ENCODE data around the gene EPN3.

EPN3 gene

DNA sequence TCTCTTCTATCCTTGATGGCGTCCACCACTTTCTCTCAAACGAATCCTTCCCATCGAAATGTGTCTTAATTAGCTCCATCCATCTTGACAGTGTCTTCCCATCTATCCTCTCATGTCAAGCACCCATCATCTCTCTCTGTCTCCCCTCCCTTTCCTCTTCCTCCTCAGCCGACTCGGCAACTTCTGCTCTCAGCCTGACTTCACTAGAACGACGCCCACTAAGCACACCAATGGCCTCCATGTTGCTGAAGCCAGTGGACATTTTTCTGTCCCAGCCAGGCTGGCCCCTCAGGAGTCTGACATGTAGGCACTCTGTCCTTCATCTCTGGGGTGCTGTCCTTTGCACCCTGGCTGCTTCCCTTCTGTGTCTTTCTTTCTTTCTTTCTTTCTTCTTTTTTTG is 12.0 kb downstream of the EPN3 start:
- no peak for DNase-seq
- in situ Hi-C loops (cut with MboI; ENCODE audit: low pct_unique_long_range_greater_than_20kb, low sequenced_read_pairs) = no loop called here

DNA sequence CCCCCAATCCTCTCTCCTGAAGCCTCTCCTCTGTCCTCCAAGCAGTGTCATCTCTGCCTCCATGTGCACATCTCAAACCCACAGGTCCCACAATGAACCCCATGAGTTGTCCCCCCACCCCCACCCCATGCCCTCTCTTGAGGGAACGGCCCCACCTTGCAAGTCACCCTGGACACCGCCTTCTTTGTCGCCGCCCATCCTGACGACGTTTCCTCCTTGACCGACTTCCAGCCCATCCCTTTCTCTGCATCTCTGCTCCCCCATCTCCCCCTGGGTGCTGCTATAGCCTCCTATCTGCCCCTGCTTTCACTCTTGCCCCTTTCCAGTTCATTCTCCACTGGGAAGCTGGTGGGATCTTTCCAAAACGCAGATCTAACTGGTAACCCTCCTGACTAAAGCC is 12.8 kb downstream of the EPN3 start:
- in situ Hi-C loops (cut with MboI; ENCODE audit: low pct_unique_long_range_greater_than_20kb, low sequenced_read_pairs) = no loop called here
- DNase-seq = no peak

DNA sequence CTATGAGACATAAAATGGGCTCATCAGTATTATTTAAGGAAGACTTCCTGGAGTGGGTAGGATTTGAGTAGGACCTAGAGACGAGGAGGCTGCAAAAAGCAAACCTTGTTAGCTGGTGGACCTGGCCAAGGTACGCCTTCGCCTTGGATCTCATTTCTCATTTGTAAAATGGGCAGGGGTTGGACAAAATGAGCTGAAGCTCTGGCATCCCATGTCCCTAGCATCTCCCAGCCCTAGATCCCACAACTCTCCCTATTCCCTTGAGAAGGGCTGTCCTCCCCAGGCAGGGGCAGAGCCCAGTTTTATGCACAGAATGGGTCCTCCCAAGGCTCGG is 14.1 kb downstream of the EPN3 start:
- in situ Hi-C loops (cut with MboI; ENCODE audit: low pct_unique_long_range_greater_than_20kb, low sequenced_read_pairs) = no loop called here
- DNase-seq = no peak

DNA sequence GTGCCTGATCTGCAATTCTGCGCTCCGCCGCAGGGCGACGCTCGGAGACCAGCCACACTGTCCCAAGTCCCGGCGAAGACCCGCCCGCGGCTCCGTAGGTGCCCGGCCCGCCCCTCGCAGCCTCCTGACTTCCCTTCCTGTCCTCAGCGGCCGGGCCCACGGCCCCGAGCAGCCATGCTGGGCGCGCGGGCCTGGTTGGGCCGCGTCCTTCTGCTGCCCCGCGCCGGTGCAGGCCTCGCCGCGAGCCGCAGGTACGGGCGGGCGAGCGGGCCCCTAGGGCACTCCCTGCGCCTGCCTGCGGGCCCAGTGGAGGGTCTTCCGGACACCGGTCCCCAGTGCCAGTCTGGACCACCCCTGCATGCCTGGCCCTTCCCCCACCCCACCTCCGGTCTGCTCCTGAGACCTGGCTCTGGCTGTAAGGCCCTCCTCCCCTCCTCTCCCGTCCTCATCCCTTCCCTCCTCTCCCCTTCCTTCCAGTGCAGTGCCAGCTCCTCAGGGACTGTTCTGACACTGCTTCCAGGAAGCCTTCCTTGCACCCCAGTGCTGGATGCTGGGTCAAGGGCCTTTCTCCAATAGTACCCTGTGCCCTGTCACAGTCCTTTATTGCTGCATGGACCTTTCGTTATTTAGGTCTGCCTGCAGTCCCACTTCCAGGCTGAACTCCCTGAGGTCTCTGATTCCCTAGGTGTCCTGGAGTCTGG is 14.7 kb downstream of the EPN3 start, which contains the start of gene SPATA20:
Gene SPATA20, plus strand, starts transcription at position 140 of the 701 bp plus-strand sequence. Its CDS starts 35 bp downstream, at position 175.
- in situ Hi-C loops (cut with MboI; ENCODE audit: low pct_unique_long_range_greater_than_20kb, low sequenced_read_pairs) = no loop called here

DNA sequence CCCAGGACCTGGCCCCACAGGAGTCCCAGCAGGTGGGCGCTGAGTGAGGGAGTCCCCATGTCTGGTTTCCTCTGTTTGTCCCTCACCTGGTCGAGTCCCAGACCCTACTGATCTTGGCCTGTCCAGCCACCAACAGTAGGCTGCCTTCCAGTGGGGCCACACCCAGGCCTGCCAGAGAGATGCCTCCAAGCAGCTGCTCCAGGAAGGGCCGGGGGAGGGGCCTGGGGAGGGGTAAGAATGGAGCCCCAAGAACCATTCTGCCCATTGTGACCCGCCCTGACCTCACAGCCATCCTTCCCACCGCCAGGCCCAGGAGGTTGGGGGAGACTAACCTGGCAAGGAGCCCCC is 15.2 kb downstream of the EPN3 start:
- in situ Hi-C loops (cut with MboI; ENCODE audit: low pct_unique_long_range_greater_than_20kb, low sequenced_read_pairs) = no loop called here
- DNase-seq = no peak

More for the DNA sequence above, 14.7 kb downstream of the EPN3 start, which contains the start of gene SPATA20:
- peak; percentile 94 for DNase-seq

DNA sequence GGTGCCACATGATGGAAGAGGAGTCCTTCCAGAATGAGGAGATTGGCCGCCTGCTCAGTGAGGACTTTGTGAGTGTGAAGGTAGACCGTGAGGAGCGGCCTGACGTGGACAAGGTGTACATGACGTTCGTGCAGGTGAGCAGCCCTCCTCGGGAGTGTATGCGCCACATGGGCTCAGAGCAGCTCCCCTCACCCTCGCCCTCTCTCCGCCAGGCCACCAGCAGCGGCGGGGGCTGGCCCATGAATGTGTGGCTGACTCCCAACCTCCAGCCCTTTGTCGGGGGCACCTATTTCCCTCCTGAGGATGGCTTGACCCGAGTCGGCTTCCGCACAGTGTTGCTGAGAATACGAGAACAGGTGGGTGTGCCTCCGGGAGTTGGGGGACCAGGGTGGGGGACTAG is 16.3 kb downstream of the EPN3 start:
- in situ Hi-C loops (cut with MboI; ENCODE audit: low pct_unique_long_range_greater_than_20kb, low sequenced_read_pairs) = no loop called here
- no peak for DNase-seq

DNA sequence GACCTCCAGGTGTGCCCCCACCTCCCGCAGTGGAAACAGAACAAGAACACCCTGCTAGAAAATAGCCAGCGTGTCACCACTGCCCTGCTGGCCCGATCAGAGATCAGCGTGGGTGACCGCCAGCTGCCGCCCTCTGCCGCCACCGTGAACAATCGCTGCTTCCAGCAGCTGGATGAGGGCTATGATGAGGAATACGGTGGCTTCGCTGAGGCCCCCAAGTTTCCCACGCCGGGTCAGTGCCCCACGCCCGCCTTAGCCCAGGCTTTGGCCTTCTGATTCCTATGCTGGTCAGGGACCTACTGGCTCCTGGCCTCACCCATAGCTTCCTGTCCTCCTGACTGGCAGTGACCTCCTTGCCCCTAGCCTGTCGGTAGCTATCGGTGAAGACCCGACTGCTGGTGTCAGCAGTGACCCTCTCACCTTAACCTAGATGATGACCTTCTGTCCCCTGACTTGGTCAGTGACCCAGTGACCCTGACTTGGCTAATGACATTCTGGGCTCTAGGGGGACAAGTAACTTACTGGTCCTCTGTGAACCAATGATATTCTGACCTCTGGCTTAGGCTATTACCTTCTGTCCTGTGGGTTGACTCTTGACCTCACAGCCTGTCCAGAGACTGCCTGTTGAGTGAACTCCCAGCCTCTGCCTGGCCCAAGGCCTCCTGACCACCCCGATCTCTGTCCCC is 16.9 kb downstream of the EPN3 start:
- in situ Hi-C loops (cut with MboI; ENCODE audit: low pct_unique_long_range_greater_than_20kb, low sequenced_read_pairs) = no loop called here
- DNase-seq = no peak

DNA sequence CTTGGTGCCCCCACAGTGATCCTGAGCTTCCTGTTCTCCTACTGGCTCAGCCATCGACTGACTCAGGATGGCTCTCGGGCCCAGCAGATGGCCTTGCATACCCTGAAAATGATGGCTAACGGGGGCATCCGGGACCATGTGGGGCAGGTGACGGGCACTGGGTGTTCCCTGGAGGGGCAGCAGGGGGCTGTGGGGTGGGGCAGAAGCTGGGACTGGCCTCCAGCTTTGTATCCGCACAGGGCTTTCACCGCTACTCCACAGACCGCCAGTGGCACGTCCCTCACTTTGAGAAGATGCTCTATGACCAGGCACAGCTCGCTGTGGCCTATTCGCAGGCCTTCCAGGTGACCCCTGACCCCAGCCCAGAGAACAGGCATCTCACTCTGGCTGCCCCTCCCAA is 17.4 kb downstream of the EPN3 start:
- DNase-seq = no peak
- in situ Hi-C loops (cut with MboI; ENCODE audit: low pct_unique_long_range_greater_than_20kb, low sequenced_read_pairs) = no loop called here

DNA sequence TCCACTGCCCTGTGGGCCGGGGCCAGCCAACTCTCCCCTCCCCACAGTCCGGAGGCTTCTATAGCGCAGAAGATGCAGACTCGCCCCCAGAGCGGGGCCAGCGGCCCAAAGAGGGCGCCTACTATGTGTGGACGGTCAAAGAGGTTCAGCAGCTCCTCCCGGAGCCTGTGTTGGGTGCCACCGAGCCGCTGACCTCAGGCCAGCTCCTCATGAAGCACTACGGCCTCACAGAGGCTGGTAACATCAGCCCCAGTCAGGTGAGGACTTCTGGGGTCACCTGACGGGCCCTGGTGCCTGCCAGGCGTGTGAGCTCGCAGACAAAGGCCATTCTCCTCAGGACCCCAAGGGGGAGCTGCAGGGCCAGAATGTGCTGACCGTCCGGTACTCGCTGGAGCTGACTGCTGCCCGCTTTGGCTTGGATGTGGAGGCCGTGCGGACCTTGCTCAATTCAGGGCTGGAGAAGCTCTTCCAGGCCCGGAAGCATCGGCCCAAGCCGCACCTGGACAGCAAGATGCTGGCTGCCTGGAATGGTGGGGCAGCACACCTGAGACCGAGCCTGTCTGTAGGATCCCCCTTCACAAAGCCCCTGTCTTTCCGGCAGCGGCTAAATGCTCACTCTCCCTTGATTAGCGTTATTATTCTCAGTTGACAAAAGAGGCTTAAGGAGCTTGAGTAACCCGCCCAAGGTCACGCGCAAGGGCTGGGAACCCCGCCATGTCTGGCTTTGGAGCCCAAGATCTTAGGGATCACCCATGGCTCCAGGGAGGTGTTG is 18.3 kb downstream of the EPN3 start:
- in situ Hi-C loops (cut with MboI; ENCODE audit: low pct_unique_long_range_greater_than_20kb, low sequenced_read_pairs) = no loop called here
- DNase-seq = no peak

DNA sequence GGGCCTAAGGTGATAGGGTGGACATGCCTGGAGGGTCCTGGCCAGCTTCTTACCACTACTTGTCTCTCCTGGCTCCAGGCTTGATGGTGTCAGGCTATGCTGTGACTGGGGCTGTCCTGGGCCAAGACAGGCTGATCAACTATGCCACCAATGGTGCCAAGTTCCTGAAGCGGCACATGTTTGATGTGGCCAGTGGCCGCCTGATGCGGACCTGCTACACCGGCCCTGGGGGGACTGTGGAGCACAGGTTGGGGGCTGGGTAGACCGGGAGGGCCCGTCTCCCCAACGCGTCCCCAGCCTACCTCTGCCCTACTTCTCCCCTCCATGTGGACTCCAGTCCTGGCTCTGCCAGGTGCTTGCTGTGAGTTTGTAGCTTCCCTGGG is 18.9 kb downstream of the EPN3 start:
- in situ Hi-C loops (cut with MboI; ENCODE audit: low pct_unique_long_range_greater_than_20kb, low sequenced_read_pairs) = no loop called here
- no peak for DNase-seq

DNA sequence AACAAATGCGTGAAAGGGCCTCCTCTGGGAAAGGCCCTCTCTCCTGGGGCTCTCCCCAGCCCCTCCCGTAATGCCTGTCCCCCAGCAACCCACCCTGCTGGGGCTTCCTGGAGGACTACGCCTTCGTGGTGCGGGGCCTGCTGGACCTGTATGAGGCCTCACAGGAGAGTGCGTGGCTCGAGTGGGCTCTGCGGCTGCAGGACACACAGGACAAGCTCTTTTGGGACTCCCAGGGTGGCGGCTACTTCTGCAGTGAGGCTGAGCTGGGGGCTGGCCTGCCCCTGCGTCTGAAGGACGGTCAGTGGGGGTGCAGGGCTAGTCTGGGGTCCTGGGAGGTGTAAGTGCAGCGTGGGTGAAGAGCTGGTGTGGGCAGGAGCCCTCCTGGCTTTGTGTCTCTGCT is 19.3 kb downstream of the EPN3 start:
- in situ Hi-C loops (cut with MboI; ENCODE audit: low pct_unique_long_range_greater_than_20kb, low sequenced_read_pairs) = no loop called here
- DNase-seq = no peak

DNA sequence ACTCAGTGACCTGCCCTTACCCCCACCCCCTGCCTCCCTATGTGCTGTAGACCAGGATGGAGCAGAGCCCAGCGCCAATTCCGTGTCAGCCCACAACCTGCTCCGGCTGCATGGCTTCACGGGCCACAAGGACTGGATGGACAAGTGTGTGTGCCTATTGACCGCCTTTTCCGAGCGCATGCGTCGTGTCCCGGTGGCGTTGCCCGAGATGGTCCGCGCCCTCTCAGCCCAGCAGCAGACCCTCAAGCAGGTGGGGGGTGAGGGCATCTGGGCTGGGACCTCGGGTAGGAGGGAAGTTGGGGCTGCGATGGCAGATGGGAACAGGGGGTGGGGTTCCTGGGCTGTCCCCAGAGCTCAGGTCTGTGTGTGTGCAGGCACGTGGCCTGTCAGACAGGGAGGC is 21.7 kb downstream of the EPN3 start:
- in situ Hi-C loops (cut with MboI; ENCODE audit: low pct_unique_long_range_greater_than_20kb, low sequenced_read_pairs) = no loop called here

DNA sequence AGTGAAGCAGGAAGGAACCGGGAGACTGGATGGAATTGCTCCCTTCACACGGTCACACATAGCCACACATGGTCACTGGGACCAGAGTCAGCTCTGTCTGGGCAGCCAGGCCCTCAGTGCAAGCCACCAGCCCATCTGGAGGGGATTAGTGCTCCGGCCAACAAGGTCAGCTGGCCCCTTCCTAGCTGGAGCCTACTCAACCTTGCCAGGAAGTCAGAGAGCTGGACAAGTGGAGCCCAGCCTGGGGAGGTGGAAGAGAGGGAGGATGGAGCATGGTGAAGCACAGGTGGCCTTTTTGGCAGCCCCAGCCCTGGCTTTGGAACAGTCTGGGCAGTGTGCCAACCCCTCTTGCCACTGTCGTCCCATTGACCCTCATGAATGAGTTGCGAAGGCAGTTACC is 24.3 kb downstream of the EPN3 start:
- in situ Hi-C loops (cut with MboI; ENCODE audit: low pct_unique_long_range_greater_than_20kb, low sequenced_read_pairs) = no loop called here
- DNase-seq = no peak

More for the DNA sequence above, 21.7 kb downstream of the EPN3 start:
- no peak for DNase-seq

DNA sequence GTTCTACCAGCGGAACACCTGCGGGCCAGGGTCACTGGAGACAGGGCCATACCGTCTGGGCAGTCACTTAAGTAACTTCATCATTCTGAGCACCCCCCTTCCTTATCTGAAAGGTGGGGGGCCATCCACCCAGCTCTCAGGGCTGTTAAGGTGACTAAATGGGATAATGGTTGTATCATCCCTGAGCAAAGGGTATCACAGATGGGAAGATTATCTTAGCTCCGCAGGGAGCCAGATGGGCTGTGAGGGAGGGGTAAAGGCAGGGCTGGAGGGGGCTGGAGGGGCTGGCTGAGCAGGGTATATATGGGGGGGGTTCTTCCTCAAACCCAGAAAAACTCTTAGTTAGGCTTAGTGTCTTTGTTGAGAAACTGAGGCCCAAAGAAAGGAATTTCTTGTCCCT is 25.1 kb downstream of the EPN3 start:
- no peak for DNase-seq
- in situ Hi-C loops (cut with MboI; ENCODE audit: low pct_unique_long_range_greater_than_20kb, low sequenced_read_pairs) = no loop called here

DNA sequence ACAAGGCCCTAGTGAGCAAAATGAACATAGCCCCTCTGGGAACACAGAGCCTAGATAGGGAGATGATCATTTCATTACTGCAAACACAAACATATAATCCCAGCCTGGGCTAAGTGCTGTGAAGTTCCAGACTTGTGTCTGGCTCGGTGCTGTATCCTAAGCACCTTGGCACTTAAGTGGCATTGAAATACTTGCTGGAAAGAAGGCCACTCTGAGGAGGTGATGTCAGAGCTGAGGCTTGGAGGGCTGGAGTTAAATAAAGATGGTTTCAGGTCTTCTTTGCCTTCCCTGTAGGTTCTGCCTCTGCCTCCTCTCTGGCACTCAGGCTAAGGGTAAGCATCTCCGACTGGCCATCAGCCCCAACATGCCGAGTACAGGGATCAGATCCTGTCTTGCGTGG is 25.6 kb downstream of the EPN3 start:
- in situ Hi-C loops (cut with MboI; ENCODE audit: low pct_unique_long_range_greater_than_20kb, low sequenced_read_pairs) = no loop called here
- DNase-seq = no peak

DNA sequence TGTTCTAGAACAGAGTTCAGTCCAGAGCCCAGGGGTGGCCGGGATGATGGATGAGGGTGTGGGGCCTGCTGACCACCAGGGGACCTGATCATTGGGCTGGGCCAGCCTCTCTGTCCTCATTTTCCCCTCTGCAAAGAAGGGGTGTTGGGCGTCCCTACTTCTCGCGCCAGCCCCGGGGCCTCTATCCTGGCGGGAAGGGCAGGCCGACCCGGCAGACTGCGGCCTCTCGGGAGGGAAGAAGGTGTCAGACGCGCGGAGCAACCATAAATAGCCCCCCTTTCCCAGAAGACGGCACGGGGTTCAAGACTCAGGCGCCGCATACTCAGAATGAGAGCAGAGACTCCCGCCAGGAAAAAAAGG is 26.0 kb downstream of the EPN3 start:
- in situ Hi-C loops (cut with MboI; ENCODE audit: low pct_unique_long_range_greater_than_20kb, low sequenced_read_pairs) = no loop called here
- DNase-seq = no peak

DNA sequence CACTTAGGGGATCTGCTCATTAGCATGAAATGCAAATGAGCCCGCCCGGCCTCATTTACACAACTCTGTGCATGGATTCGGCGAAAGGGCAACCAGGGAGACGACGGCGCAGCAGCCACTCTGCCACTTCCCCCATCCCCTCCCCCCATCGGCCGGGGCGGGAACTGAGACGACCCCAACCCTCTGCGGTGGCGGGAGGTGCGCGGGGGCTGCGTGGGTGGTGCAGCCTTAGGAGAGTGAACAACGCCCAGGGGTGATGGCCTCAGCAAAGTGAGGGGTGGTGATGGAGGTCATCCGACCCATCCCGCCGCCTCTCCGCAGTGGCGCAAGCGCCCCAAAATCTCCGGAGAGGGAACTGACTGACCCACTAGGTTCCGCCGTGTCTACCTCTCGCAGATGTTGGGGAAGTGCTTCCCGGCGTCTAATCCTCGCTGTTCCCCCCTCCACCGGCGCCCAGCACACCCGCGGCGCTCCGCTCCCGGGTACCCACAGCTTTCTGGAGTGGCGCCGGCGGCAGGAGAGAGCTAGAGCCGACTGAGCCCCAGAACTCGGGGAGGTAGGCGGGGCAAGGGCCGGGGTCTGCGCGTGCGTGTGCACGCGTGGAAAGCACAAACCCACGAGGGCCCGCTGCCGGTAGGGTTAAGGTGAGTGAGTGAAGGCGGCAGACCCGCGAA is 26.5 kb downstream of the EPN3 start:
- DNase-seq = no peak
- in situ Hi-C loops (cut with MboI; ENCODE audit: low pct_unique_long_range_greater_than_20kb, low sequenced_read_pairs) = no loop called here

DNA sequence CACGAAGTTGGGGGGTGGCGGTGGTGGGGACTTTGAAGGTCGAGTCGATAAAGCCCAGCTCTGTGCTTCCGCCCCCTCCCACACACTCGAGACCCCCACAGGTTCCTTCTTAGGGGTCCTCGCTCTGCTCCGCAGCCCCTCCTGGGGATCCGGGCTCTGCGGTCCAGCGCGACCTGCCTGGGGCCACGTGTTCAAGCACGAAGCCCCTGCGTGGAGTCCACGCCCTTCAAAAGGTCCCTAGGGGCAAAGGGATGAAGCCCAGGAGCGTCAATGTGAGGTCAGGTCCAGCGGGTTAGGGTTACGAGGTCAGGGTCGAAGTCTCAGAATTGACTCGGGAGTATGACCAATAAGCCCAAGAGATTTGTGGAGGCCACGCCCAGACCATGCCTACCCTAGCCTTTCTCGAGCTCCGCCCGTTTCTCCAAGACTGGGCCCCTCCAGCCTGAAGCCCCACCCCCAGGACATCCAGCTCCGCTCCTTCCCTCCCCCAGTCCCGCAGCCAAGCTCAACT is 27.2 kb downstream of the EPN3 start:
- in situ Hi-C loops (cut with MboI; ENCODE audit: low pct_unique_long_range_greater_than_20kb, low sequenced_read_pairs) = no loop called here
- peak; percentile 75 for DNase-seq

DNA sequence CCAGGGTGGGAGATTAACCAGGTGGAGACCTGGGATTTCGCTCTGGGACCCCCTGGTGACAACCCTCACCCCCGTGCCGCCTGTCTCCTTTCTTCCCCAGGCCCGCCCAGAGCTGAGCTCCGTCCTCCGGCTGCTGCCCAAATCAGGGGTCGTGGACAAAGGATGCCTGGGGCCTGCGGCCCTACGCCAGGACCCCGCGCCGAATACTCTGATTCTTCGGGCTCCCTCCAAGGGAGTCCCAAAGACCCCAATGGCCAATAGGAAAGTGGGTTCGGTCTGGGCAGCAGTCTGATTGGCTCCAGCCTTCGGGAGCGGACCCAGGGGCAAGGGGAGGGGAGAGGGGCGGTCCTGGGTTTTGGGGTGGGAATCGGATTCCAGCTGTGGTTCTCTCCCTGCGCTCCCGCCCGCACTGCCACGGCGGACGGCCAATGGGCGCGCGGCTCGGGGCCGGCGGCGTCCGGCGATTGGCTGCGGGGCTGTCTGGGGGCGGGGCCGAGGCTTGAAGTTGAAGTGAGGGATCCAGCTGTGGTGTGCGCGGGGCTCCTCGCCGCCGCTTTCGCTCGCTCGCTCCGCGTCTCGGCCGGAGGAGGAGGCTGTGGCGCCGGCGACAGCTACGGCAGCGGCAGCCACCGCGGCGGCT is 27.8 kb downstream of the EPN3 start, which contains the start of gene CACNA1G:
Gene CACNA1G, plus strand, starts transcription at position 531 of the 640 bp plus-strand sequence. CDS start 745 bp downstream, outside the sequence.
- in situ Hi-C loops (cut with MboI; ENCODE audit: low pct_unique_long_range_greater_than_20kb, low sequenced_read_pairs) = no loop called here
- peak; percentile 95 for DNase-seq
